Eye (tissue), 1 donor: ENCODE measurements around the gene PCDHGA1.
"Not testable (repeated sequence)": the region's sequence is repeated elsewhere in the genome, so short reads cannot be mapped to it uniquely, and the experiment has no call there.

ENCODE experiments used
- DNase-seq: peaks from one replicate; pipeline ENCODE4 v3.0.0-alpha.2; 2015

The PCDHGA1 gene

GRCh38 chr5:141383345-141383744 is 53.0 kb downstream of the PCDHGA1 start:
- DNase-seq: no peak

- no peak for DNase-seq
These were observed 54.4 kb downstream of the PCDHGA1 start for GRCh38 chr5:141384471-141385267.

GRCh38 chr5:141387557-141388311 is 57.4 kb downstream of the PCDHGA1 start, which contains the start of gene PCDHGB4:
Gene PCDHGB4 (plus strand): TSS chr5:141387698. CDS start chr5:141387885, 187 bp downstream.
- DNase-seq: peak; percentile 22

- DNase-seq: no peak
These were observed 58.3 kb downstream of the PCDHGA1 start for GRCh38 chr5:141388661-141389060.

- DNase-seq: no peak
These were observed 59.1 kb downstream of the PCDHGA1 start for GRCh38 chr5:141389153-141390042.

GRCh38 chr5:141392429-141393198 is 62.3 kb downstream of the PCDHGA1 start, which contains the start of gene PCDHGA8:
Gene PCDHGA8 (plus strand): TSS chr5:141392633. CDS start chr5:141392814, 181 bp downstream.
- DNase-seq: no peak

DNA sequence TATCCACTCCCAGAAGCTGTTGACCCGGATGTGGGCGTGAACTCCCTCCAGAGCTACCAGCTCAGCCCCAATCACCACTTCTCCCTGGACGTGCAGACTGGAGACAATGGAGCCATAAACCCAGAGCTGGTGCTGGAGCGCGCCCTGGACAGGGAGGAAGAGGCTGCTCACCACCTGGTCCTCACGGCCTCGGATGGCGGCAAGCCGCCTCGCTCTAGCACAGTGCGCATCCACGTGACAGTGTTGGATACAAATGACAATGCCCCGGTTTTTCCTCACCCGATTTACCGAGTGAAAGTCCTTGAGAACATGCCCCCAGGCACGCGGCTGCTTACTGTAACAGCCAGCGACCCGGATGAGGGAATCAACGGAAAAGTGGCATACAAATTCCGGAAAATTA is 63.0 kb downstream of the PCDHGA1 start:
- no peak for DNase-seq

GRCh38 chr5:141394401-141395187 is 64.3 kb downstream of the PCDHGA1 start:
- DNase-seq: not testable (repeated sequence)

GRCh38 chr5:141397756-141398551 is 67.6 kb downstream of the PCDHGA1 start, which contains the start of gene PCDHGB5:
Gene PCDHGB5 (plus strand): TSS chr5:141397947. CDS start chr5:141398128, 181 bp downstream.
- DNase-seq: peak; percentile 34

- no peak for DNase-seq
These were observed 68.3 kb downstream of the PCDHGA1 start for GRCh38 chr5:141398608-141399007.

GRCh38 chr5:141399555-141400258 is 69.4 kb downstream of the PCDHGA1 start:
- no peak for DNase-seq

DNA sequence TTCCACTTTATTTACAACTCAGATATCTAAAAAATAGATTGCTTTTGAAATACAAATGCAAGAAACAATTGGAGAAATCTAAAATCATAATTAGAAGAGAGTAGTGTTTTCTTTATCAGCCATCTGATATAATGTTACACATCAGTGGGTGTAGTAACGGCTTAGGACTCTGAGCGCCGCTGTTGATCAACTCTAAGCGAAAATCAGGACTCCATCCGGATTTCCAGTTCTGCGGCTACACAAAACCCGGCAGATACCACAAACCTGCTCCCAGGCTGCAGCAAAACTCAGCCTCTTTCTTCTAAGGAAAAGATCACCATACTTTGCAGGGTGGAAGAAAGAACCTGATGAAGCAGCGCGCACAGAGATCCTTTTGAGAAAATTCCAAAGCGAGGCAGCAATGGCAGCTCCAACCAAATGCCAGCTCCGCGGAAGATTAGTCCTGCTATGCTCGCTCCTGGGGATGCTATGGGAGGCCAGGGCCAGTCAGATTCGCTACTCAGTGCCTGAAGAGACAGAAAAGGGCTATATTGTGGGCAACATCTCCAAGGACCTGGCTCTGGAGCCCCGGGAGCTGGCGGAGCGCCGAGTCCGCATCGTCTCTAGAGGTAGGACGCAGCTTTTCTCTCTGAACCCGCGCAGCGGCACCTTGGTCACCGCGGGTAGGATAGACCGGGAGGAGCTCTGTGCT is 72.4 kb downstream of the PCDHGA1 start, which contains the start of gene PCDHGA9:
PCDHGA9 (plus strand) TSS at position 226 of the 691 bp plus-strand sequence; CDS start at position 401, 175 bp downstream.
- peak; percentile 59 for DNase-seq

GRCh38 chr5:141403387-141403786 is 73.1 kb downstream of the PCDHGA1 start:
- no peak for DNase-seq

- peak; percentile 56 for DNase-seq
These were observed 77.6 kb downstream of the PCDHGA1 start, which contains the start of gene PCDHGB6 for GRCh38 chr5:141407790-141408505. Gene PCDHGB6 (plus strand): TSS chr5:141408021. CDS start chr5:141408203, 182 bp downstream.

DNA sequence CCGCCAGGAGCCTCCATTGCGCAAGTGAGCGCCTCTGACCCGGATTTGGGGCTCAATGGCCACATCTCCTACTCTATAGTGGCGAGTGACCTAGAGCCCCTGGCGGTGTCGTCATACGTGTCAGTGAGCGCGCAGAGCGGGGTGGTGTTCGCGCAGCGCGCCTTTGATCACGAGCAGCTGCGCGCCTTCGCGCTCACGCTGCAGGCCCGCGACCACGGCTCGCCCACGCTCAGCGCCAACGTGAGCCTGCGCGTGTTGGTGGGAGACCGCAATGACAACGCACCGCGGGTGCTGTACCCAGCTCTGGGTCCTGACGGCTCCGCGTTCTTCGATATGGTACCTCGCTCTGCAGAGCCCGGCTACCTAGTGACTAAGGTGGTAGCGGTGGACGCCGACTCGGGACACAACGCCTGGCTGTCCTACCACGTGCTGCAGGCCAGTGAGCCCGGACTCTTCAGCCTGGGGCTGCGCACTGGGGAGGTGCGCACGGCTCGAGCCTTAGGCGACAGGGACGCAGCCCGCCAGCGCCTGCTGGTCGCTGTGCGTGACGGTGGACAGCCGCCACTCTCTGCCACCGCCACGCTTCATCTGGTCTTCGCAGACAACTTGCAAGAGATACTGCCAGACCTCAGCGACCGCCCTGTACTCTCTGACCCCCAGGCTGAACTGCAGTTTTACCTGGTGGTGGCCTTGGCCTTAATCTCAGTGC is 79.4 kb downstream of the PCDHGA1 start:
- no peak for DNase-seq

GRCh38 chr5:141411575-141411974 is 81.3 kb downstream of the PCDHGA1 start:
- no peak for DNase-seq
